Right renal pelvis (tissue), 4 donors: Measurements from ENCODE around the gene EEF1B2. TPM values are rescaled to one million over a fixed set of nuclear protein-coding genes. Genes with fewer than 3 reads are reported as not detected.

Source experiments
- DNase-seq, 4 donors: peaks; one replicate each; pipeline ENCODE4 v3.0.0-alpha.2; 2013; ENCODE audit warnings: low read depth in 4 of 4, low spot score in 3 of 4, missing footprints in 1 of 4
- polyA plus RNA-seq, 4 donors: library from polyadenylated mRNA; unstranded; fragments of 120-200 nt; gene quantifications; one replicate each; pipeline ENCODE4 v1.2.1, GENCODE V29; 2013; ENCODE audit not compliant: insufficient read length in 4 of 4

EEF1B2 gene
- polyA plus RNA-seq, 4 donors, result 594 to 648 (median 613) TPM

- no peak for DNase-seq
Measured at GRCh38 chr2:206211657-206212255, 52.1 kb downstream of the EEF1B2 start.

Other genes with a start within 250 kb of the EEF1B2 start
- 10 to 100 TPM in 1 of 4 donors, 1 to 10 TPM in 3; 8.9 to 11.2 (median 9.7) TPM for gene INO80D, start 73.7 kb upstream of the EEF1B2 start, polyA plus RNA-seq
- 10 to 100 TPM; 65.4 to 77.1 (median 73.4) TPM for gene NDUFS1, start 451 bp upstream of the EEF1B2 start, polyA plus RNA-seq
- gene ZDBF2, start 114.8 kb downstream of the EEF1B2 start, polyA plus RNA-seq, result 10 to 100 TPM in 3 of 4 donors, 1 to 10 TPM in 1; 9.0 to 12.9 (median 10.8) TPM